GM18867 (cell line): ENCODE data around the gene USP10.

Experiments used
- ATAC-seq: cut with Tn5 transposase; IDR thresholded peaks from one replicate; pipeline ENCODE4 v1.9.1; 2021; ENCODE audit warnings: mild to moderate bottlenecking, moderate library complexity; ENCODE audit not compliant: unreplicated experiment

USP10 gene

GRCh38 chr16:84765616-84766580, 66.1 kb downstream of the USP10 start:
- no peak for ATAC-seq

DNA sequence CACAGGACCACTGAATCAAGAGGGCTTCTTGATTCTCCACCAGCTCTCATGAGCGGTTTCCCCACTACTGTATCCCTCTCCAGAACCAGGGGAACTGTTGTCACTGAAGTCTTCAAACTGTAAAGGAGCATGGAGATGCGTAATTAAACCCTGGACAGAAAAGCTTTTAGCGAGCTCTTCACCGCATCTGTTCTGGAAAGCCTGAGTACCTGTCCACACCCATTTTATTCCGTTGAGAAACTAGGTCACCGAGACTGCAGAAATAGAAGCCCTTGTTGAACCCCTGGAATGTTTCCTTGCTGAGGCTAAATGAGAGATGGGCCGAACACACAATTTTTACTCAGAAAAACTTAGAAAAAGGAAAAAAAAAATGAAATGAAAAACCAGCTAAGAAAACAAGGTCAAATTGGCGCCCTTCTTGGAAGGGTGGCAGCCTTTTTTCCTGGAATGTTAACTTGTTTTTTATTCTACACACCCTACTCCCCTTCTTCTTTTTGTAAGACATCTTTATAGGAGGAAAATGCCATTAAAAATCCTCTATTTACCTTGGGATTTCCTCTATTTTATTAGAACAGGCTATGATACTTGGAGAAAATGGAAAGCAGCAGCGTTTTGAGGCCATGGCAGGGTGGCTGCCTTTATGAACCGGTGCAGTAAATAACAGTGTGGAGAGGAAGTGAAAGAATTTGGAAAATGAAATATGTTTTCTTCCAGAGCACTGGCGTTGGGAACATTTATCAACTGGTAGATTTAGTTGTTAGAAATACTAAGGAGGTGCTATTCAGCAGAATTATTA, 67.4 kb downstream of the USP10 start:
- ATAC-seq, result no peak

GRCh38 chr16:84768061-84768807, 68.4 kb downstream of the USP10 start:
- ATAC-seq, result no peak

DNA sequence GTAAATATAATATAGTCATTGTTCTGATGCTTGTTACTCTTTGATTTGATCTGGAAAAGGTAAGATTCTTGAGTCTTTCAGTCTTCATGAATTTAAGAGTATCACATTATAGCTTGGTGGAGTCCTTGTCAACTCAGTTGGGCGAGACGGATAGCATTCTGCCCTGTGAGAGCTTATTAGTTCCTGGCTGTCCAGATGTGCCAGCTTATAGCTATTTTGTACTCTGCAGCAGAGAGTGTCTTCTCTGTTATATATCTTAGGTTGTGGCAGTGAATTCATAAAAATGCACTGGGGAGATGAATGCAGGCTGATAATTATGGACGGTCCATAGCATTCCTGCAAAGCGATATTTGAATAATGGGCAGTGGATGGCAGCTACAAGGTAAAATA, 69.0 kb downstream of the USP10 start:
- ATAC-seq, result no peak

GRCh38 chr16:84769416-84769815, 69.6 kb downstream of the USP10 start:
- ATAC-seq, result no peak

GRCh38 chr16:84773312-84773711, 73.5 kb downstream of the USP10 start:
- no peak for ATAC-seq

- ATAC-seq, result no peak
These were observed 75.0 kb downstream of the USP10 start for GRCh38 chr16:84774810-84775209.

- ATAC-seq, result no peak
These were observed 75.5 kb downstream of the USP10 start for GRCh38 chr16:84775262-84775810.

GRCh38 chr16:84777435-84777834, 77.6 kb downstream of the USP10 start:
- no peak for ATAC-seq

GRCh38 chr16:84778720-84779119, 78.9 kb downstream of the USP10 start:
- no peak for ATAC-seq

- no peak for ATAC-seq
These were observed 80.3 kb downstream of the USP10 start for GRCh38 chr16:84780063-84780462.

DNA sequence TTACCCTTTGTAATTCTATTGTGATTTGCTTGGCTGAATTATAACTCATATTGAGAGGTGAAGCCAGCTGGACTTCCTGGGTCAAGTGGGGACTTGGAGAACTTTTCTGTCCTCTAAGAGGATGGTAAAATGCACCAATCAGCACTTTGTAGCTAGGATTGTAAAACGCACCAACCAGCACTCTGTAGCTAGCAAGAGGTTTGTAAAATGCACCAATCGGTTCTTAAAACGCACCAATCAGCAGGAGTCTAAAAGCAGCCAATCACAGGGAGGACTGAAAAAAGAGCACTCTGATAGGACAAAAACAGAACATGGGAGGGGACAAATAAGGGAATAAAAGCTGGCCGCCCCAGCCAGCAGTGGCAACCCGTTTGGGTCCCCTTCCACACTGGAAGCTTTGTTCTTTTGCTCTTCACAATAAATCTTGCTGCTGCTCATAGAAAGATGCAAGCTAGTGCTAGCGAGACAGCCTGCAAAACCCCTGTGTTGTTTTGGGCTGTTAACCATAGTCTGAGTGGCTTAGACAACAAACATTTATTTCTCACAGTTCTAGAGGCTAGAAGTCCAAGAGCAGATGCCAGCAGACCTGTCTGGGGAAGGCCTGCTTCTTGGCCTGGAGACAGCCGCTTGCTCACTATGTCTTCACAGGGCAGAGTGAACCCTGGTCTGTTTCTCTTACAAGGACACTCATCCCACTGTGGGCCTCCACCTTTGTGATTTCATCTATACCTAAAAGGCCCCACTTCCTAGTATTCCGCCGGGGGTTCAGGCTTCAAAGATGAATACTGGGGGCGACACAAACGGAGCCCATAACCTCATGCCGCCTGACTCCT, 81.0 kb downstream of the USP10 start:
- ATAC-seq, result no peak

DNA sequence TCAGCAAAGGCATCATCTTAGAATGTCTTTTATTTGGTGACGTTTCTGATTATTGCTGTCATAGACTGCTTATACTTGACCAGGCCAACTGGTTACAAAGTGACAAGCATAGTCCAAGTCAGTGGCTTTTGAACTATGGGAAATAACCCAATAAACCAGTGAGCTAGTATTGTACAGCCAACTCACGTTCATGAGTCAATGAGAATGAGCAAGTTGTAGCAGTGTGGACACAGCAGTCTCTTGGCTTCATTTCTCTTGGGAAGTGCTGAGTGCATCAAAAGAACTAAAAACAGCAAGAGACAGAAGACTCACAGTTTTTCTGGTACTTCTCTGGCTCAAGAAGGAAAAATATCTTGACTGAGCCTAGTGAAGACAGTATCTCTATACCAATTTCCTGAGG, 83.0 kb downstream of the USP10 start:
- no peak for ATAC-seq

GRCh38 chr16:84785843-84786581, 86.2 kb downstream of the USP10 start:
- ATAC-seq, result no peak

DNA sequence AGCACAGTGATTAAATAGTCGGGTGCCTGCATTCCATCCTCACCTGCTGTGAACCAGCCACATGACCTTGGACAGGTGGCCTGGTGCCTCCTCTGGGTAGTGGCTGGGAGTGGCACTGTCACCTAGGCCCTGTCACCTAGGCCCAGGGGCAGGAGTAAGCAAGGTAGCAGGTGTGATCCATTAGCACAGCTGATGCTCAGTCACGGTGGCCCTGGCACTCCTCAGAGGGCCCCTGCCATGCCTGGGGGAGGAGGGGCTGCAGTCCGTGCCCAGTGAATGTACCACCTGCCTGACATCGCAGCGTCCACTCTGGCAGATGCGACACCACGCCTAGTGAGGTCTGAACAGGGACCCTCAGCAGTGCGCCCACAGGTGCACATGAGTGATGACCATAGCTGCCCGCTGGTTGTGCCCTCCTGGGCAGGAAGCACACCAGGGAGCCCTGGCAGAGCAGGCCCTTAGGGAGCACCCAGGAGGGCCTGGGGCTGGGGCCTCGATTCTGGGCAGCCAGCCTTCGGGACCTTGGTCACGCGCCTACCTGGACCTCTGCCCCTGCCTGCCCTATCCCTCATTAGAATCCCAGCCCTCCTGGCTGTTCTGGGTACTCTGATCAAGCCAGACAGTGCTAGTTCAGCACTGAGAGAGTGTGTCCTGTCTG, 86.9 kb downstream of the USP10 start:
- no peak for ATAC-seq

- ATAC-seq, result no peak
These were observed 87.4 kb downstream of the USP10 start for GRCh38 chr16:84787263-84787622.

GRCh38 chr16:84788920-84789391, 89.2 kb downstream of the USP10 start:
- no peak for ATAC-seq

DNA sequence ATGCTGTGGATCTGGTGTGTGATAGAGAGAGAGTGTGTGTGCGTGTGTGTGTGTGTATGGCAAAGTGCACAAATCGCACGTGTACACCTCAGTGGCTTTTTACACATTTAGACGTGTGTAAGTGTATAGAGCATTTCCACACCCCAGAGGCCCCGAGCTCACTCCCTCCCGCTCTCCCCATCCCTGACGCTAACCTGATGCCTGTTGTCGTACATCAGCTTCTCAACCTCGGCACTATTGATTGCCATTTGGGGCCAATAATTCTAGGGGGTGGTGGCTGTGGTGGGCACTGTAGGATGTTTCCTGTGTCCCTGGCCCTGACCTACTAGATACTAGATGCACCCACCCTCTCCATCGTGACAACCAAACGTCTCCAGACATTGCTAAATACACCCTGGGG, 89.6 kb downstream of the USP10 start:
- no peak for ATAC-seq

GRCh38 chr16:84790301-84790700, 90.5 kb downstream of the USP10 start:
- no peak for ATAC-seq
